Measurements from ENCODE around the gene SAMD5. TPM values are rescaled to one million over a fixed set of nuclear protein-coding genes. Genes with fewer than 3 reads are reported as not detected.

The SAMD5 gene
- total RNA-seq, 1 experiment from 2014 or later: 0.23 TPM

- POLR2A ChIA-PET: no interaction called here
- DNase-seq (ENCODE audit: low read depth, low spot score): no peak
- CTCF ChIA-PET: no interaction called here
These were observed 547 bp downstream of the SAMD5 start for GRCh38 chr6:147508866-147509608.

DNA sequence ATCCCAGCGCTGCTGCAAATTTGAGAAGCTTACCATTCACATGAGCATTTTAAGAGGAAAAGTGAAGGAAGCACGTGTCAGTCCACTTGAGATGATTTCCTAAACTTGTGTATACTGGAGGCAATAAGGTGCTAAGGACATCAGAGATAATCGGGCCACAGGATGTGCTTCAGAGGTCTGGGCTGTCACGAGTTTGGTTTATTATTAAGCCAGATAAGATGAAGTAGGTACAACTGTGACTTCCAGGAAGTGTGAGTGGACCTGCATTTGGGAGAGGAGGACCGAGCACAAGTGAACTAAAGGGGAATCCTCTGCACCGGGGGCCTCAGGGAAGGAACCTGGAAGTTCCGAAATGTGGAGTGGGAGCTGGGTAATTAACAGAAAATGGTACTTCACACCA lies 1.4 kb downstream of the SAMD5 start:
- DNase-seq (ENCODE audit: low read depth, low spot score) (no peak), ATAC-seq (no peak)
- H3K27ac ChIP-seq (ENCODE audit: low read length): no peak overlapping the region
- in situ Hi-C loops (cut with HindIII; ENCODE audit: low pct_unique_long_range_greater_than_20kb, low sequenced_read_pairs) (no loop called here), intact Hi-C loops (cut with micrococcal nuclease; ENCODE audit: unreplicated experiment) (loop anchor here (5.0 to 10.0 kb wide), 3 partner anchors 118 to 955 kb away; no protein-coding TSS in a partner anchor)
- H3K9me3 ChIP-seq (ENCODE audit: control insufficient read depth, insufficient read depth, low read depth, low read length): no peaks in the 10 kb centered on the region
- TF ChIP-seq CTCF (IDR thresholded peaks at IDR 0.05) (no peak), TCF7L2 (IDR thresholded peaks at IDR 0.05; ENCODE audit: low read depth, low read length) (no peak), REST (IDR thresholded peaks at IDR 0.05; ENCODE audit: insufficient read depth in 1 of 2, low read depth in 2 of 2, low read length in 1 of 2) (no peak), POLR2AphosphoS5 (IDR thresholded peaks at IDR 0.05; ENCODE audit: low read depth, low read length) (no peak), SIN3A (IDR thresholded peaks at IDR 0.05; ENCODE audit: borderline replicate concordance, insufficient read depth, low read depth, low read length) (no peak)
- peaks cover 7% of the 10 kb centered on the region for H3K4me1 ChIP-seq (ENCODE audit: control insufficient read depth, insufficient read depth, low read length)
- ChIA-PET POLR2A (no interaction called here), CTCF (no interaction called here)
- peaks cover 4% of the 10 kb centered on the region; the same call in 1 of the 2 replicates for H3K36me3 ChIP-seq (ENCODE audit: control insufficient read depth, insufficient read depth, low read length)
- H3K4me3 ChIP-seq (ENCODE audit: low read depth in 2 of 2, low read length in 2 of 2): no peak overlapping the region
- BruUV-seq (replicated peaks): no TSS peak
- peaks cover 14% of the 10 kb centered on the region for H3K27me3 ChIP-seq (ENCODE audit: control insufficient read depth, insufficient read depth, low read length)

More at GRCh38 chr6:147508866-147509608, 547 bp downstream of the SAMD5 start:
- in situ Hi-C loops (cut with HindIII; ENCODE audit: low pct_unique_long_range_greater_than_20kb, low sequenced_read_pairs) (no loop called here), intact Hi-C loops (cut with micrococcal nuclease; ENCODE audit: unreplicated experiment) (loop anchor here (5.0 to 10.0 kb wide), 3 partner anchors 117 to 956 kb away; no protein-coding TSS in a partner anchor)
- H3K27me3 ChIP-seq (ENCODE audit: control insufficient read depth, insufficient read depth, low read length): peaks cover 14% of the 10 kb centered on the region
- peak overlapping the region; percentile 49 to 61 for H3K4me3 ChIP-seq (ENCODE audit: low read depth in 2 of 2, low read length in 2 of 2)
- TF ChIP-seq CTCF (IDR thresholded peaks at IDR 0.05): peak; percentile 57
- no peak for TF ChIP-seq TCF7L2 (IDR thresholded peaks at IDR 0.05; ENCODE audit: low read depth, low read length)
- no peak for TF ChIP-seq POLR2AphosphoS5 (IDR thresholded peaks at IDR 0.05; ENCODE audit: low read depth, low read length)
- no peak for TF ChIP-seq SIN3A (IDR thresholded peaks at IDR 0.05; ENCODE audit: borderline replicate concordance, insufficient read depth, low read depth, low read length)
- H3K4me1 ChIP-seq (ENCODE audit: control insufficient read depth, insufficient read depth, low read length): peaks cover 7% of the 10 kb centered on the region
- H3K27ac ChIP-seq (ENCODE audit: low read length): no peak overlapping the region
- peaks cover 4% of the 10 kb centered on the region; the same call in 1 of the 2 replicates for H3K36me3 ChIP-seq (ENCODE audit: control insufficient read depth, insufficient read depth, low read length)
- H3K9me3 ChIP-seq (ENCODE audit: control insufficient read depth, insufficient read depth, low read depth, low read length): no peaks in the 10 kb centered on the region
- peak; percentile 11 for ATAC-seq
- no TSS peak for BruUV-seq (replicated peaks)

Measured in Panc1 (cell line).